Glutamatergic neuron (in vitro differentiated cells): ENCODE results near the gene ACAP2. TPM values are rescaled to one million over a fixed set of nuclear protein-coding genes. Genes with fewer than 3 reads are reported as not detected.

Source experiments
- DNase-seq: peaks from one replicate; pipeline ENCODE4 v3.0.0; 2022
- H3K27ac Mint-ChIP-seq: one replicate; pipeline ENCODE4 v1.8.0; 2020; ENCODE audit warnings: mild to moderate bottlenecking, mixed read lengths, inconsistent platforms; ENCODE audit not compliant: unreplicated experiment
- H3K27me3 Mint-ChIP-seq: one replicate; pipeline ENCODE4 v1.8.0; 2020; ENCODE audit warnings: mild to moderate bottlenecking, moderate library complexity, mixed read lengths, inconsistent platforms; ENCODE audit not compliant: unreplicated experiment
- H3K36me3 Mint-ChIP-seq: one replicate; pipeline ENCODE4 v1.8.0; 2020; ENCODE audit warnings: mild to moderate bottlenecking, mixed read lengths, inconsistent platforms; ENCODE audit not compliant: unreplicated experiment
- H3K4me1 Mint-ChIP-seq: one replicate; pipeline ENCODE4 v1.8.0; 2020; ENCODE audit warnings: mild to moderate bottlenecking, low read depth, mixed read lengths, inconsistent platforms; ENCODE audit not compliant: unreplicated experiment
- H3K4me3 Mint-ChIP-seq: one replicate; pipeline ENCODE4 v1.8.0; 2020; ENCODE audit warnings: mild to moderate bottlenecking, mixed read lengths, inconsistent platforms; ENCODE audit not compliant: unreplicated experiment
- H3K9me3 Mint-ChIP-seq: one replicate; pipeline ENCODE4 v1.8.0; 2020; ENCODE audit warnings: mild to moderate bottlenecking, moderate library complexity, mixed read lengths, inconsistent platforms; ENCODE audit not compliant: unreplicated experiment
- total RNA-seq: library from RNA; stranded (reverse); fragmentation: NEBNext Ultra II Directional; extraction: Animal tissue kit (Norgen Biotek cat#: 25700); gene quantifications from one replicate; pipeline ENCODE4 v1.2.1, GENCODE V29; 2021; ENCODE audit not compliant: unreplicated experiment
- TF ChIP-seq, protein P1 (sequence below): fragments of 200-600 bp; sonication (generic); IDR thresholded peaks from one replicate; pipeline ENCODE4 v1.5.0; 2021; ENCODE audit not compliant: partially characterized antibody, unreplicated experiment

Gene ACAP2
- total RNA-seq, 1 donor from 2014 or later = 60.9 TPM

GRCh38 chr3:195259154-195259474 is 183.7 kb downstream of the ACAP2 start:
- Mint-ChIP-seq H3K9me3 (peaks cover 6% of the 10 kb centered on the region), H3K27ac (peak overlapping the region; percentile 72), H3K4me1 (peaks cover 39% of the 10 kb centered on the region), H3K27me3 (peaks cover 5% of the 10 kb centered on the region), H3K4me3 (no peak overlapping the region), H3K36me3 (no peaks in the 10 kb centered on the region)
- DNase-seq = no peak
- TF ChIP-seq, protein P1, sequence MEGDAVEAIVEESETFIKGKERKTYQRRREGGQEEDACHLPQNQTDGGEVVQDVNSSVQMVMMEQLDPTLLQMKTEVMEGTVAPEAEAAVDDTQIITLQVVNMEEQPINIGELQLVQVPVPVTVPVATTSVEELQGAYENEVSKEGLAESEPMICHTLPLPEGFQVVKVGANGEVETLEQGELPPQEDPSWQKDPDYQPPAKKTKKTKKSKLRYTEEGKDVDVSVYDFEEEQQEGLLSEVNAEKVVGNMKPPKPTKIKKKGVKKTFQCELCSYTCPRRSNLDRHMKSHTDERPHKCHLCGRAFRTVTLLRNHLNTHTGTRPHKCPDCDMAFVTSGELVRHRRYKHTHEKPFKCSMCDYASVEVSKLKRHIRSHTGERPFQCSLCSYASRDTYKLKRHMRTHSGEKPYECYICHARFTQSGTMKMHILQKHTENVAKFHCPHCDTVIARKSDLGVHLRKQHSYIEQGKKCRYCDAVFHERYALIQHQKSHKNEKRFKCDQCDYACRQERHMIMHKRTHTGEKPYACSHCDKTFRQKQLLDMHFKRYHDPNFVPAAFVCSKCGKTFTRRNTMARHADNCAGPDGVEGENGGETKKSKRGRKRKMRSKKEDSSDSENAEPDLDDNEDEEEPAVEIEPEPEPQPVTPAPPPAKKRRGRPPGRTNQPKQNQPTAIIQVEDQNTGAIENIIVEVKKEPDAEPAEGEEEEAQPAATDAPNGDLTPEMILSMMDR = no peak

DNA sequence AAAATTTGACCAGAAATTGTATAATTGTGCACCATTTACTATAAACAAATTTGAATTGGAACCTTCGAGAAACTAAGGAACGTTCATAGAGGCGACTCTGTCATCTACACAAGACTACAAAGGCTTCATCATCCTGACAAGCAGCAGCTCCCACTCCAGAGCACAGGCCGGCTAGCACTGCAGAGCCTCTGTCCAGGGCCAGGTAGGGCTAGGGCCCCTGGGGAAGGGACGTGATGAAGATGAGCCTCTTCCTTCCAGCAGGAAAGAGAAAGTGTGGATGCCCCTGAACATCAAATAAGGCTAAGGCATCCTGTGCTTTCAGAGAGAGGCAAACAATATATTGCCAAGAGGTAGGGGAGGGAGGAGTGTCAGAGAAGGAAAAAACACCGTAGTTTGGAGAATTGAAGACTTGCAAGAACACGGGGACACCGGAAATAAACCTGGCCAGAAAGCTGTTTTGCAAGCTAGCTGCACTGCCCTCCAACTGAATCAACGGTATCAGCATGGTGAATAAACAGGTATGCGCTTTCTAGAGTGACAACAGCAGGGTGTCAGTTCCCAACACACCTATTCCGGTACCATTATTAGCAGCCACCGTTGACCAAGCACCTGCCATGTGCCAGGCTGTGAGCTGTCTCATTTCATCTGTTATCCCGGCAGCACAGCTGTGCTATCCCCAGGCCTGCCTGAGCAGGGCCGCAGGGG is 184.2 kb downstream of the ACAP2 start:
- Mint-ChIP-seq H3K4me1 (peaks cover 35% of the 10 kb centered on the region), H3K36me3 (no peaks in the 10 kb centered on the region), H3K27me3 (peaks cover 5% of the 10 kb centered on the region), H3K27ac (peak overlapping the region; percentile 72), H3K9me3 (peaks cover 9% of the 10 kb centered on the region), H3K4me3 (peak overlapping the region; percentile 72)
- DNase-seq = no peak
- TF ChIP-seq, protein P1 = no peak

DNA sequence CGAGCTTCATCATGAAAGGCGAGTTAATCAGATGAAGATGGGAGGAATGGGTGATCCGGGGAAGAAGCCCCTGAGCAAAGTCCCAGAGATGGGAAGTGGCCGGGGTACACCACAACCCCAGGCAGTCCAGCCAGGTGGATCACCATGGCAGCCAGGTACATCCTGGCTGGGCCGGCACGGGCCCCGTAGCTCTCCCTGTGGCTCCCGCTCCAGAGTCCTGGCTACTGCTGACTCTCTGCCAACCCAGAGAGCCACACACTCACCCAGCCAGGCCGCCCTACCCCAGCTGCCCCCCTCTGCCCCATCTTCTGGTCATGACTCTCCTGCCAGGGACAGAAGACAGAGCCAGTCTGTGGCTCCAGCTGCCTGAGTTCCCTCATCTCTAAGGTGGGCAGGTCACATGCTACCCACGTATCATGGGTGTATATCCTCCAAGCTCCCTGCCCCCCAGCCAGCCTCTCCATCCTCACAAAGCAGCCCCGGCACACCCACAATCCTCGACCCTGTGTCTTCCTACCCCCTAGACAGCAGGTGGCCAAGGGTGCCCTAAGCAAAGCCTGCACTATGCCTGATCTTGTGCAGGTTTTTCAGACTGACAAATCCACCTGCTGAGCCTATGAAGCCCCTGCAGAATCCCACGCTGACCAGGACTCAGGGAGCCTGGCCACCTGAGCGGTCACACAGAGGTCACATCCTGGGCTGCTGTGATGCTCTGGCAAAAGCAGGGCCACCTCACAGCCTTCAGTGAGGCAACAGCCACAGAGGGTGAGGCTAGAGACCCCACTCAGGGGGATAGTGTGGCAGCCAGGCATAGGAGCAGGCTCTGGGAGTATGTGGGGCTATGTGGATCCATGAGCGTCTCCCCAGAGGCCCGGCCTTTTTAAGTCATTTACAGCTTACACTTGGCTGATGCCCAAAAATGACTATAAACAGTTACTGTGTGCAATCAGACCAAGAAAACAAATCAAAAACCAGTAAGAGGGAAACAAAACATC is 185.1 kb downstream of the ACAP2 start:
- peak overlapping the region; percentile 72 for H3K4me3 Mint-ChIP-seq

GRCh38 chr3:195256639-195257453 is 186.0 kb downstream of the ACAP2 start:
- peaks cover 13% of the 10 kb centered on the region for H3K27me3 Mint-ChIP-seq
- TF ChIP-seq, protein P1 = no peak
- peak overlapping the region; percentile 12 for H3K27ac Mint-ChIP-seq
- H3K36me3 Mint-ChIP-seq = no peaks in the 10 kb centered on the region
- H3K4me1 Mint-ChIP-seq = peaks cover 41% of the 10 kb centered on the region
- H3K9me3 Mint-ChIP-seq = peaks cover 15% of the 10 kb centered on the region
- DNase-seq = no peak
- H3K4me3 Mint-ChIP-seq = no peak overlapping the region

More for the DNA sequence above, 185.1 kb downstream of the ACAP2 start:
- TF ChIP-seq, protein P1 = no peak
- Mint-ChIP-seq H3K4me1 (peaks cover 36% of the 10 kb centered on the region), H3K27me3 (peaks cover 9% of the 10 kb centered on the region), H3K9me3 (peaks cover 9% of the 10 kb centered on the region), H3K36me3 (no peaks in the 10 kb centered on the region), H3K27ac (peak overlapping the region; percentile 72)
- no peak for DNase-seq
